ENCODE measurements around the gene FBXL16. TPM values are rescaled to one million over a fixed set of nuclear protein-coding genes. Genes with fewer than 3 reads are reported as not detected.
"Not testable (repeated sequence)": the region's sequence is repeated elsewhere in the genome, so short reads cannot be mapped to it uniquely, and the experiment has no call there.

FBXL16 gene
- total RNA-seq = 10 to 100 TPM; 12.7 to 14.3 TPM

DNA sequence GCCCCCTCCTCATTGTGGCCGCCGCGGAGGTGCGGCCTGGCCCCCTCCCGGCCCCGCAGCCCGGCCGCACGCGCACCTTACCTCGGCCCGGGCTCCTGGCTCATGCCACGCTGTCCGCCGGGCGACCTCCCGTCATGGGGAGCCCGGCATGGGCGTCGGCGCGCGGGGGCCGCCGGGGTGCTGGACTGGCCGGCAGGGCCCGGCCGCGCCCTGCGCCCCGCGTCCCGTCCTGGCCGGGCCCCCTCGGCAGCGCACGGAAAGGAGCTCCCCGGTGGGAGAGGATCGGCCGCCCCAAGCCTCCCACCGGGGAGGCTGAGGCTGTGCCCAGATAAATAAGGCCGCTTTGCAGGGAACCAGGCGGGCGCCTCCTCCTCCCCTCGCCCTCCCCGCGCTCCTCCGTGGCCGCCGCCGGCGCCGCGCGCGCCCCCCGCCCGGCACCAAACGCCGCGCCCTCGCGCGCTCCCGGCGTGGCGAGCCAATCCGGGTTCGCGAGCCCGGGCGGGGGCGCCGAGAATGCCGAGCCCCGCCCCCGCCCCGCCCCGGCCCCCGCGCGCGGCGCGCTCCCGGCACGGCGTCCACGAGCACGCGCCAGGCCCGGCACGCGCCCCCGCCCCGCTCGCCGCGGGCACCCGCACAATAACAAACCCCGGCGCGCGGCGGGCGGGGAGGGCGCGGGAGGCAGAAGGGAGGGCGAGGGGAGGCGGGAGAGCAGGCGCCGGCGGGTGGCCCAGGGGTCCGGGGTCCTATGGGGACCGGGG, at the start of gene FBXL16:
TSS of gene FBXL16 (minus strand) at position 371 of the 758 bp plus-strand sequence. CDS start 8,396 bp downstream, outside the sequence.
- ChIA-PET CTCF (no interaction called here), POLR2A (no interaction called here)
- H3K36me3 Mint-ChIP-seq (ENCODE audit: low read depth) = no peaks in the 10 kb centered on the region
- H3K4me3 Mint-ChIP-seq = no peak within 1 kb of the TSS
- H3K4me1 Mint-ChIP-seq = peaks cover 2% of the 10 kb centered on the region
- DNase-seq = no peak
- H3K27me3 Mint-ChIP-seq = peaks cover 54% of the 10 kb centered on the region
- no peaks in the 10 kb centered on the region for H3K9me3 Mint-ChIP-seq
- peak within 1 kb of the TSS; percentile 31 for H3K27ac Mint-ChIP-seq

DNA sequence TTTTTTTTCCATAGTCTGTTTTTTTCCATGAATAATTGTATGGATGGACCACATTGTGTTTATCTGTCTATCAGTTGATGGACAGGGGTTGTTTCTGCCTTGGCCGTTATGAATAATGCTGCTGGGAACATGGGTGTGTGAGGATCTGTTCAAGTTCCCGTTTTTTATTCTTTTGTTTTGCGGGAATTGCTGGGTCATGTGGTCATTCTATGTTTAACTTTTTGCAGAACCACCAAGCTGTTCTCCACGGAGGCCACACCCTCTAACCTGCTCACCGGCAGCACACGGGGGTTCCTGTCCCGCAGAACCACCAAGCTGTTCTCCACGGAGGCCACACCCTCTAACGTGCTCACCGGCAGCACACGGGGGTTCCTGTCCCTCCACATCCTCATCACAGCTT, 49.1 kb upstream of the FBXL16 start:
- H3K4me1 Mint-ChIP-seq = peaks cover 3% of the 10 kb centered on the region
- H3K9me3 Mint-ChIP-seq = no peaks in the 10 kb centered on the region
- H3K4me3 Mint-ChIP-seq = no peak overlapping the region
- DNase-seq = no peak
- CTCF ChIA-PET = no interaction called here
- H3K27me3 Mint-ChIP-seq = peaks cover 7% of the 10 kb centered on the region
- no peaks in the 10 kb centered on the region for H3K36me3 Mint-ChIP-seq (ENCODE audit: low read depth)
- H3K27ac Mint-ChIP-seq = no peak overlapping the region
- POLR2A ChIA-PET = no interaction called here

- POLR2A ChIA-PET, H3K9me3 Mint-ChIP-seq, CTCF ChIA-PET: not testable (repeated sequence)
Measured at GRCh38 chr16:754121-754607, 48.6 kb upstream of the FBXL16 start.

DNA sequence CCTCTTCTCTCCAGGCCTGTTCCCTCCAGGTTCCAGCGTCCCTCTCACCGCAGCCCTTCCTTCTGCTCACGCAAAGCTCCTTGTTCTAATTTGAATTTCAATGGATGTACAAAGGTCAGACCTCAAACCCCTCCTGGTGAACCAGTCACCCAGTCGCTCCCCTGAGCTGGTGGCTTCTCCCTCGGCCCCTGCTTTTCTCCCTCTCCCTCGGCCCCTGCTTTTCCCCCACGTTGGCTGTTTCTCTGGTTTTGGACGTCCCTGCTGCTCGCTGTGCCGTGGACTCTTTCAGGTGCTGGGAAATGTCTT, 46.4 kb upstream of the FBXL16 start:
- H3K27ac Mint-ChIP-seq = no peak overlapping the region
- H3K36me3 Mint-ChIP-seq (ENCODE audit: low read depth) = no peaks in the 10 kb centered on the region
- ChIA-PET POLR2A (no interaction called here), CTCF (no interaction called here)
- no peak for DNase-seq
- peaks cover 7% of the 10 kb centered on the region for H3K27me3 Mint-ChIP-seq
- H3K9me3 Mint-ChIP-seq = no peaks in the 10 kb centered on the region
- no peak overlapping the region for H3K4me3 Mint-ChIP-seq
- H3K4me1 Mint-ChIP-seq = peaks cover 3% of the 10 kb centered on the region

More at GRCh38 chr16:754121-754607, 48.6 kb upstream of the FBXL16 start:
- not testable (repeated sequence) for H3K27ac Mint-ChIP-seq; H3K4me3 Mint-ChIP-seq; DNase-seq; H3K4me1 Mint-ChIP-seq; H3K27me3 Mint-ChIP-seq; H3K36me3 Mint-ChIP-seq (ENCODE audit: low read depth)

- CTCF ChIA-PET = interaction anchor here (1.0 to 1.7 kb wide), 2 partner anchors 13 to 28 kb away, joined by 3 to 4 read pairs; no protein-coding TSS in a partner anchor
- H3K4me3 Mint-ChIP-seq = no peak overlapping the region
Measured at GRCh38 chr16:751152-752006, 45.8 kb upstream of the FBXL16 start.

GRCh38 chr16:750485-750884, 44.9 kb upstream of the FBXL16 start:
- Mint-ChIP-seq H3K27ac (no peak overlapping the region), H3K4me3 (no peak overlapping the region), H3K4me1 (peaks cover 3% of the 10 kb centered on the region), H3K36me3 (ENCODE audit: low read depth) (no peaks in the 10 kb centered on the region), H3K27me3 (peaks cover 2% of the 10 kb centered on the region), H3K9me3 (no peaks in the 10 kb centered on the region)
- CTCF ChIA-PET = interaction anchor here (0.7 to 1.7 kb wide), 3 partner anchors 9 to 28 kb away, joined by 3 to 4 read pairs (median 4); no protein-coding TSS in a partner anchor
- DNase-seq = no peak
- POLR2A ChIA-PET = no interaction called here

More at GRCh38 chr16:751152-752006, 45.8 kb upstream of the FBXL16 start:
- H3K4me1 Mint-ChIP-seq = peaks cover 3% of the 10 kb centered on the region
- no peaks in the 10 kb centered on the region for H3K36me3 Mint-ChIP-seq (ENCODE audit: low read depth)
- H3K9me3 Mint-ChIP-seq = no peaks in the 10 kb centered on the region
- H3K27me3 Mint-ChIP-seq = peaks cover 4% of the 10 kb centered on the region
- no peak overlapping the region for H3K27ac Mint-ChIP-seq
- POLR2A ChIA-PET = no interaction called here
- DNase-seq = no peak

- Mint-ChIP-seq H3K9me3 (no peaks in the 10 kb centered on the region), H3K27ac (no peak overlapping the region), H3K27me3 (no peaks in the 10 kb centered on the region), H3K4me1 (no peaks in the 10 kb centered on the region), H3K36me3 (ENCODE audit: low read depth) (no peaks in the 10 kb centered on the region), H3K4me3 (no peak overlapping the region)
- no peak for DNase-seq
- ChIA-PET CTCF (interaction anchor here (0.6 to 1.4 kb wide), 5 partner anchors 9 to 1529 kb away, joined by 4 to 7 read pairs (median 6); partner anchors contain the start of genes CHTF18, CIAO3 and RPUSD1), POLR2A (no interaction called here)
Measured at GRCh38 chr16:749010-749409, 43.4 kb upstream of the FBXL16 start.

- Mint-ChIP-seq H3K36me3 (ENCODE audit: low read depth) (no peaks in the 10 kb centered on the region), H3K9me3 (no peaks in the 10 kb centered on the region), H3K4me3 (no peak overlapping the region), H3K27me3 (no peaks in the 10 kb centered on the region), H3K4me1 (no peaks in the 10 kb centered on the region), H3K27ac (no peak overlapping the region)
- ChIA-PET CTCF (interaction anchor here (1.0 to 1.4 kb wide), 2 partner anchors 8 to 40 kb away, joined by 4 to 6 read pairs; partner anchors contain the start of genes CHTF18, CIAO3 and RPUSD1), POLR2A (no interaction called here)
- no peak for DNase-seq
Measured at GRCh38 chr16:747978-748746, 42.6 kb upstream of the FBXL16 start.

DNA sequence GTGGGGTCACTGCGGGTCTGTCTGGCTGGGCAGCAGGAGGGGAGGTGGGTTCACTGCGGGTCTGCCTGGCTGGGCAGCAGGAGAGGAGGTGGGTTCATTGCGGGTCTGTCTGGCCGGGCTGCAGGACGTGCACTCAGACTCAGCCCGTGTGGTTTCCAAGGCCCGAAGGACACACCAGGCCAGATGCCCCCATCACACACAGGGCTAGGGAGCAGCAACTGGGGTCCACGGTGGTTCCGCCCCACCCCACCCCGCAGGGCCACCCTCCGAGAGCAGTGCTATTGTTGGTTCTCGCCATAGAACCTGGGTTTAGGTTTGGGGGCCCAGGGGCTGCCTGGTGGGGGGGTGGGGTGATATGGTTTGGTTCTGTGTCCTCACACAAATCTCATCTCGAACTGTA, 41.0 kb upstream of the FBXL16 start:
- H3K27me3 Mint-ChIP-seq = no peaks in the 10 kb centered on the region
- no peaks in the 10 kb centered on the region for H3K36me3 Mint-ChIP-seq (ENCODE audit: low read depth)
- no peak overlapping the region for H3K4me3 Mint-ChIP-seq
- peaks cover 1% of the 10 kb centered on the region for H3K4me1 Mint-ChIP-seq
- H3K9me3 Mint-ChIP-seq = no peaks in the 10 kb centered on the region
- H3K27ac Mint-ChIP-seq = no peak overlapping the region
- no peak for DNase-seq
- POLR2A ChIA-PET = no interaction called here
- CTCF ChIA-PET = no interaction called here

DNA sequence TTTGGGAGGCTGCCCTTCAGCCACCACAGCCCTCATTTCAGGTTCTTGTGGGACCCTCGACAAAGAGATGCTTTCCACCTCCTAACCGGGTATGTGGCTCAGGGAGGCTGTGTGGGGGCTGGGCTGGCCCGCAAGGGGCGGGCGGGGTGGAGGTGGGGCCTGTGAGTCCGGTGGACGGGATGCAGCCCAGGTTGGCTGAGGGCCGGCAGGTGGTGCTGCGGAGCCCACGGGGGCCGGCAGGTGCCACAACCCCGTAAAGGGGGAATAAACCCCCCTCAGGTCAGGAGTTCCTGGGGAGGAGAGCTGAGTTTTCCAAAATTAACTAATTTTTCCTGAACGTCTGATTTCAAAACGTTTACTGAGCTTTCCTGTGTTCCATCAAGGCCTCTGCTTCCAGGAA, 40.1 kb upstream of the FBXL16 start:
- CTCF ChIA-PET = no interaction called here

DNA sequence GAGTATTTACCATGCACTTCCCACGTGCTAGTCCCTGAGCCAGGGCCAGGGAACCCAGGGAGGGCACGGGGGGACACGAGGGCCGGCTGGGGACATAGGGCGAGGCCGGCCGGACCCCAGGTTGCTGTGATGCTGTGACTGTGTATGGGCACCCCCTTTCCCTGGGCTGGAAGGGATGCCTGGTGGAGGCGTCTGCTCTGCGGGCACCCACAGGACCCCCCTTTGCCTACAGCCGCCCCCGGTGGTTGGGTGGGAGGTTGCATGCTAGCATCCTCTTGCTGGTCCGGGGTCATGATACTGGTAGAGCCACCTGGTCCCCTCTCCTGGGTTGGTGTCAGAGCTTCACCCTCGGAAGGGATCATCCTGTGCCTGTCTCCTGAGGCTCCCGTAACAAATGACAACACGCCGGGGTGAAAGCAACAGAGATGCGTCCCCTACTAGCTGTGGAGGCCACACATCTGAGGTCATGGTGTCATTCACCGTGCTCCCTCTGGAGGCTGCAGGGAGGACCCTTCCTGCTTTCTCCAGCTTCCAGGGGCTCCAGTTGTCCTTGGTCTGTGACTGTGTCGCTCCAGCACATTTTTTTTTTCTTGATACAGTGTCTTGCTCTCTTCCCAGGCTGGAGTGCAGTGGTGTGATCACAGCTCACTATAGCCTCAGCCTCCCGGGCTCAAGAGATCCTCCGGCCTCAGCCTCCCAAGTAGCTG, 38.3 kb upstream of the FBXL16 start:
- Mint-ChIP-seq H3K27ac (no peak overlapping the region), H3K4me1 (peaks cover 12% of the 10 kb centered on the region), H3K27me3 (no peaks in the 10 kb centered on the region), H3K4me3 (no peak overlapping the region), H3K9me3 (no peaks in the 10 kb centered on the region), H3K36me3 (ENCODE audit: low read depth) (no peaks in the 10 kb centered on the region)
- no peak for DNase-seq
- POLR2A ChIA-PET = no interaction called here
- CTCF ChIA-PET = interaction anchor here (0.6 to 1.7 kb wide), 3 partner anchors 23 to 1403 kb away, joined by 3 to 4 read pairs (median 4); partner anchors contain the start of gene ANTKMT

More for the DNA sequence above, 40.1 kb upstream of the FBXL16 start:
- Mint-ChIP-seq H3K4me1 (peaks cover 3% of the 10 kb centered on the region), H3K4me3 (no peak overlapping the region), H3K9me3 (no peaks in the 10 kb centered on the region), H3K36me3 (ENCODE audit: low read depth) (no peaks in the 10 kb centered on the region), H3K27me3 (no peaks in the 10 kb centered on the region), H3K27ac (no peak overlapping the region)
- no peak for DNase-seq
- POLR2A ChIA-PET = no interaction called here

DNA sequence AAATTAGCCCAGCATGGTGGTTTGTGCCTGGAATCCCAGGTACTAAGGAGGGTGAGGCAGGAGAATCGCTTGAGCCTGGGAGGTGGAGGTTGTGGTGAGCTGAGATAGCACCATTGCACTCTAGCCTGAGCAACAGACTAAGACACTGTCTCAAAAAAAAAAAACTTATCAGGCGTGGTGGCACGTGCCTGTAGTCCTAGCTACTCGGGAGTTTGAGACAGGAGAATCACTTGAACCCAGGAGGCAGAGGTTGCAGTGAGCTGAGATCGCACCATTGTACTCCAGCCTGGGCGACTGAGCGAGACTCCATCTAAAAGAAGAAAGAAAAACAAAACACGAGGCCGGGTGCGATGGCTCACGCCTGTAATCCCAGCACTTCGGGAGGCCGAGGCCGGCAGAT, 37.3 kb upstream of the FBXL16 start:
- H3K36me3 Mint-ChIP-seq (ENCODE audit: low read depth); H3K9me3 Mint-ChIP-seq; H3K4me3 Mint-ChIP-seq; H3K27me3 Mint-ChIP-seq; H3K27ac Mint-ChIP-seq; DNase-seq; POLR2A ChIA-PET: not testable (repeated sequence)
- CTCF ChIA-PET = interaction anchor here (0.6 to 1.7 kb wide), 3 partner anchors 19 to 140 kb away, joined by 4 to 5 read pairs (median 4); partner anchors contain the start of gene ANTKMT
- H3K4me1 Mint-ChIP-seq = peaks cover 14% of the 10 kb centered on the region

All from activated CD4-positive, alpha-beta T cell treated with anti-CD3 and anti-CD28 coated beads, Interleukin-2, amount 10 ng/mL, durations not matched to agents 7 days and 5 days (primary cell).